ENCODE measurements around the gene C9orf153.

DNA sequence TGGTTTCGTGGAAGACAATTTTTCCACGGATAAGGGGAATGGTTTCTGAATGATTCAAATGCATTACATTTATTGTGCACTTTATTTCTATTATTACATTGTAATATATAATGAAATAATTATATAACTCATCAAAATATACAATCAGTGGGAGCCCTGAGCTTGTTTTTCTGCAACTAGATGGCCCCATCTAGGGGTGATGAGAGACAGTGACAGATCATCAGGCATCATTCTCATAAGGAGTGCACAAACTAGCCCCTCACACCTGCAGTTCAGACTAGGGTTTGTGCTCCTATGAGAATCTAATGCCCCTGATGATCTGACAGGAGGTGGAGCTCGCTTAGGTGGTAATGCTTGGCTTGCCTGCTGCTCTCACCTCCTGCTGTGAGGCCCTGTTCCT is 16.5 kb upstream of the C9orf153 start:
- no peak for TF ChIP-seq CREB1 (CRISPR knock-in tag; IDR thresholded peaks at IDR 0.05; ENCODE audit: low read depth)
- TF ChIP-seq, protein P1, sequence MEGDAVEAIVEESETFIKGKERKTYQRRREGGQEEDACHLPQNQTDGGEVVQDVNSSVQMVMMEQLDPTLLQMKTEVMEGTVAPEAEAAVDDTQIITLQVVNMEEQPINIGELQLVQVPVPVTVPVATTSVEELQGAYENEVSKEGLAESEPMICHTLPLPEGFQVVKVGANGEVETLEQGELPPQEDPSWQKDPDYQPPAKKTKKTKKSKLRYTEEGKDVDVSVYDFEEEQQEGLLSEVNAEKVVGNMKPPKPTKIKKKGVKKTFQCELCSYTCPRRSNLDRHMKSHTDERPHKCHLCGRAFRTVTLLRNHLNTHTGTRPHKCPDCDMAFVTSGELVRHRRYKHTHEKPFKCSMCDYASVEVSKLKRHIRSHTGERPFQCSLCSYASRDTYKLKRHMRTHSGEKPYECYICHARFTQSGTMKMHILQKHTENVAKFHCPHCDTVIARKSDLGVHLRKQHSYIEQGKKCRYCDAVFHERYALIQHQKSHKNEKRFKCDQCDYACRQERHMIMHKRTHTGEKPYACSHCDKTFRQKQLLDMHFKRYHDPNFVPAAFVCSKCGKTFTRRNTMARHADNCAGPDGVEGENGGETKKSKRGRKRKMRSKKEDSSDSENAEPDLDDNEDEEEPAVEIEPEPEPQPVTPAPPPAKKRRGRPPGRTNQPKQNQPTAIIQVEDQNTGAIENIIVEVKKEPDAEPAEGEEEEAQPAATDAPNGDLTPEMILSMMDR (conservative IDR thresholded peaks at IDR 0.05; ENCODE audit: low read depth in 2 of 2) = peak in 1 of 2 experiments; percentile 59; a peak in 3 of 4 replicates
- no peak for TF ChIP-seq POLR2AphosphoS5 (IDR thresholded peaks at IDR 0.05; ENCODE audit: low read depth)
- no peak for TF ChIP-seq EZH2phosphoT487 (IDR thresholded peaks at IDR 0.05; ENCODE audit: unreplicated experiment)
- TF ChIP-seq REST (IDR thresholded peaks at IDR 0.05; ENCODE audit: unreplicated experiment) = no peak
- no peak for TF ChIP-seq EZH2 (IDR thresholded peaks at IDR 0.05; ENCODE audit: low read depth, unreplicated experiment)
- TF ChIP-seq, protein P2, sequence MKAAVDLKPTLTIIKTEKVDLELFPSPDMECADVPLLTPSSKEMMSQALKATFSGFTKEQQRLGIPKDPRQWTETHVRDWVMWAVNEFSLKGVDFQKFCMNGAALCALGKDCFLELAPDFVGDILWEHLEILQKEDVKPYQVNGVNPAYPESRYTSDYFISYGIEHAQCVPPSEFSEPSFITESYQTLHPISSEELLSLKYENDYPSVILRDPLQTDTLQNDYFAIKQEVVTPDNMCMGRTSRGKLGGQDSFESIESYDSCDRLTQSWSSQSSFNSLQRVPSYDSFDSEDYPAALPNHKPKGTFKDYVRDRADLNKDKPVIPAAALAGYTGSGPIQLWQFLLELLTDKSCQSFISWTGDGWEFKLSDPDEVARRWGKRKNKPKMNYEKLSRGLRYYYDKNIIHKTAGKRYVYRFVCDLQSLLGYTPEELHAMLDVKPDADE (IDR thresholded peaks at IDR 0.05) = no peak
- TF ChIP-seq JUNB (IDR thresholded peaks at IDR 0.05; ENCODE audit: unreplicated experiment) = no peak
- no peak for TF ChIP-seq STAT1 (IDR thresholded peaks at IDR 0.05; ENCODE audit: unreplicated experiment)

Data from GM23338 (cell line).